ENCODE measurements around the gene PNMA8A.
"Not testable (repeated sequence)": the region's sequence is repeated elsewhere in the genome, so short reads cannot be mapped to it uniquely, and the experiment has no call there.

The PNMA8A gene

GRCh38 chr19:46471116-46471733, at the start of gene PNMA8A:
PNMA8A (minus strand) TSS chr19:46471563; CDS start chr19:46471035, 528 bp downstream.
- DNase-seq (ENCODE audit: low read depth in 1 of 2, low spot score in 1 of 2) = no peak

- no peak for DNase-seq (ENCODE audit: low read depth in 1 of 2, low spot score in 1 of 2)
These were observed 49.3 kb upstream of the PNMA8A start for GRCh38 chr19:46520616-46521015.

- DNase-seq (ENCODE audit: low read depth in 1 of 2, low spot score in 1 of 2) = no peak
These were observed 46.1 kb upstream of the PNMA8A start for GRCh38 chr19:46517471-46517870.

GRCh38 chr19:46515879-46516350, 44.6 kb upstream of the PNMA8A start:
- DNase-seq (ENCODE audit: low read depth in 1 of 2, low spot score in 1 of 2) = no peak

GRCh38 chr19:46515290-46515609, 43.9 kb upstream of the PNMA8A start:
- no peak for DNase-seq (ENCODE audit: low read depth in 1 of 2, low spot score in 1 of 2)

- DNase-seq (ENCODE audit: low read depth in 1 of 2, low spot score in 1 of 2) = no peak
These were observed 43.4 kb upstream of the PNMA8A start for GRCh38 chr19:46514589-46515289.

GRCh38 chr19:46513461-46514236, 42.3 kb upstream of the PNMA8A start:
- peak; percentile 69 to 72 for DNase-seq (ENCODE audit: low read depth in 1 of 2, low spot score in 1 of 2)

GRCh38 chr19:46511237-46511636, 39.9 kb upstream of the PNMA8A start:
- no peak for DNase-seq (ENCODE audit: low read depth in 1 of 2, low spot score in 1 of 2)

GRCh38 chr19:46508206-46508605, 36.8 kb upstream of the PNMA8A start:
- DNase-seq (ENCODE audit: low read depth in 1 of 2, low spot score in 1 of 2) = no peak

- DNase-seq (ENCODE audit: low read depth in 1 of 2, low spot score in 1 of 2) = no peak
These were observed 32.6 kb upstream of the PNMA8A start for GRCh38 chr19:46503848-46504453.

GRCh38 chr19:46502891-46503290, 31.5 kb upstream of the PNMA8A start:
- DNase-seq (ENCODE audit: low read depth in 1 of 2, low spot score in 1 of 2) = no peak

GRCh38 chr19:46499692-46500091, 28.3 kb upstream of the PNMA8A start:
- no peak for DNase-seq (ENCODE audit: low read depth in 1 of 2, low spot score in 1 of 2)

GRCh38 chr19:46497773-46498172, 26.4 kb upstream of the PNMA8A start:
- no peak for DNase-seq (ENCODE audit: low read depth in 1 of 2, low spot score in 1 of 2)

GRCh38 chr19:46496886-46497285, 25.5 kb upstream of the PNMA8A start:
- DNase-seq (ENCODE audit: low read depth in 1 of 2, low spot score in 1 of 2) = not testable (repeated sequence)

GRCh38 chr19:46496304-46496703, 24.9 kb upstream of the PNMA8A start:
- no peak for DNase-seq (ENCODE audit: low read depth in 1 of 2, low spot score in 1 of 2)

GRCh38 chr19:46495786-46496099, 24.4 kb upstream of the PNMA8A start, which contains the start of gene PNMA8B:
PNMA8B (minus strand) TSS chr19:46495867; CDS start chr19:46495465, 402 bp downstream.
- DNase-seq (ENCODE audit: low read depth in 1 of 2, low spot score in 1 of 2) = no peak

- DNase-seq (ENCODE audit: low read depth in 1 of 2, low spot score in 1 of 2) = no peak
These were observed 23.8 kb upstream of the PNMA8A start for GRCh38 chr19:46494941-46495785.

GRCh38 chr19:46494146-46494940, 23.0 kb upstream of the PNMA8A start:
- no peak for DNase-seq (ENCODE audit: low read depth in 1 of 2, low spot score in 1 of 2)

- DNase-seq (ENCODE audit: low read depth in 1 of 2, low spot score in 1 of 2) = no peak
These were observed 22.1 kb upstream of the PNMA8A start for GRCh38 chr19:46493236-46494145.
